HG03378 (cell line): ENCODE data around the gene MRM2.

Source experiments
- ATAC-seq: cut with Tn5 transposase; IDR thresholded peaks from one replicate; pipeline ENCODE4 v1.9.1; 2021; ENCODE audit warnings: mild to moderate bottlenecking, moderate library complexity; ENCODE audit not compliant: unreplicated experiment

The MRM2 gene

DNA sequence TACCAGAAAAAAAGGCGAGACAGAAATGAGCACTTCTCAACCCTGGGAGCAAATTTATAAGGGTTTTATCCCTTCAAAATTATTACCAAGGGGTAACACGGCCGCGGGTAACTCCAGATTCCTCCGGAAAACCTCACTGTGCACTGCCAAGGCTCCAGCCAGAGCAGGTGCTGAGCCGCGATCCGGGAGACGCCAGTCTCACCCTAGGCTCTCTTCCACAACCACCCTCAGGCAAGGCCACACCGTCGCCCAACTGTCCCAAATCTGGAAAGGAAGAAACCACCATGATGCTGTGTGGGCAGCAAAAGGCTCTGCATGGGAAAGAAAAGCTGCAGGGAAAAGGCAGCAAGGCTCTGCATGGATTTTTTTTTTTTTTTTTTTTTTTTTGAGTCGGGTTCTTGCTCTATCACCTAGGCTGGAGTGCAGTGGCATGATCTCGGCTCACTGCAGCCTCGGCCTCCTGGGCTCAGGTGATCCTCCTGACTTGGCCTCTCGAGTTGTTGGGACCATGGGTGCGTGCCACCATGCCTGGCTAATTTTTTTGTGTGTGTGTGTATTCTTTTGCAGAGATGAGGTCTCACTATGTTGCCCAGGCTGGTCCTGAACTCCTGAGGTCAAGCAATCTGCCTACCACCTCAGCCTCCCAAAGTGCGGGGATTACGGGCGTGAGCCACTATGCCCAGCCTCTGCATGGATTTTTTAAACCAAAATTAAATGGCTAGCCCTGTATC is 48.3 kb downstream of the MRM2 start:
- no peak for ATAC-seq

DNA sequence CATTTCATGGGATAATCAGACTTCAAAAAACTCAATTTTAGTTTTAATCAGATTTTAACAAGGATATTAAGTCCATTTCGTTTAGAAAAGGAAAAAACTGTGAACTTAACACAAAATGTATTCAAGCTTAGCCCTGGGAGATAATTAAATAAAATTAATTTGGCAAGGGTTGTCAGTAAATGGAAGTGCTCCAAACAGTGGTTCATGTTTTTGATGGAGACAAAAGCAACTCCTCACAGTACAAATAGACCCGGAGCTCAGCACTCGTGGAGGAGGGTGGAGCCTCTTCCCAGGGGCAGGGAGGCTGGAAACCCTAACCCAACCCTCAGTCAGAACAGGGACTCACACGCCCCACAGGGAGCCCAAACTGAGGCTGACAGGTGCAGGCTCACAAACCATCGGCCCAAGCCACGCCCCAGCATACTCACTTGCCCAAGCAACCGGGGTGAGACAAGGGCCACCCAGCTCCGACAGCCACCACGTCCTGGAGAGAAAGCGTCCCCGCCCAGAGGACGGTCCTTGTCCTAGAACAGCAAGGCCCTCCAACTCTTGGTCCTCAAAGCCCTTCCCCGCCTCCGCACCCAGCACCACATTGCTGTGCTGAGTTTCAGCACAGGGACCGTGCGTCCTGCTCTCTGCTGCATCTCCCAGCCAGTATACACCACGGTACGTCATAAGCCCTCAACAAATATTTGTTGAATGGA is 49.0 kb downstream of the MRM2 start:
- no peak for ATAC-seq

DNA sequence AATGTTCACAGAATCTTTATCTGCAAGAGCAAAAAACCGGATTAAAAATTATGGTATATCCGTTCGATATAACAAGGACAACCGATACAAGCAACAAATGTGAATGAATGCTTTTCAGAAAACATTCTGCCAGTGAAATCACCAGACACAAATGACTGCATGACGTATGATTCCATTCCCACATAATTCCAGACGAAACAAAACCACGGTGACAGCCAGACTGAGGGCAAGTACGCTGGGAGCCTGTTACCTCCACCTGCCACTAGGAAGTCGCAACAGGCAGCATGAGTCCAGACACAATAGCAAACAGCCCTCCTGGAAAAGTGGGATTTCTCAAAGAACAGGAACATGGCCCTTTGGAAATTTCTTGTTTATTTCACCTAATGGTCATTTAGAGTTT is 51.0 kb downstream of the MRM2 start:
- ATAC-seq, result no peak

DNA sequence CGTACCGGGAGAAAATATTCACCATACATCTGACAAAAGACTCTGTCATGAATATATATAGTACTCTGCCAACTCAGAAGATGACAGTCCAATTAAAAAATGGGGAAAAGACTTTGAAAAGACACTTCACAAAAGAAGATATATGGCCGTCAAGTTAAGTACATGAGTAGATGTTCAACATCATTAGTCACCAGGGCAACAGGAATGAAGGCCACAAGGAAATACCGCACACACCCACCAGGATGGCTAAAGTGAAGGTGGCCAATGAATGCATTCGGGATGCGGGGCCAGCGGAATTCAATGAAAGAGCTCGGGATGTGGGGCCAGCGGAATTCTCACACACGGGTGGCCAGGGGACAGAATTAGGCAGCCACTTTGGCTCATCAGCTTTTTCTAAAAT is 51.5 kb downstream of the MRM2 start:
- ATAC-seq, result no peak

DNA sequence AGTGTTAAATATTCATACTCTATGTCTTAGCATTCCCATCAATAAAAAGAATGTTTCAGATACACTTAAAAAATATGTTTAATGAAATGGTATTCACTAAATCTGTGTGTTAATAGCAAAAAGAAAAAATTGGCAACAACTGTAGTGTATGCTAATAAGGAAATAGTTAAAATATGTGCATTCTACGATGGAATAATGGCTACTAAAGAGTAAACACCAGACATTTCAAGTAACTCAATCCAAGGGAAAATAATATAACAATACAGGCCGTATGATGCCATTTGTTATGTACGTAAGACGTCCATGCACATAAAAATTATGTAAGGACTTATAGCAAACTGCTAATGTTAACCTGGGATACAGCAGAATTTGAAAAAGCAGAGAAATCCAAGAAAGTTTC is 55.8 kb downstream of the MRM2 start:
- ATAC-seq, result no peak

DNA sequence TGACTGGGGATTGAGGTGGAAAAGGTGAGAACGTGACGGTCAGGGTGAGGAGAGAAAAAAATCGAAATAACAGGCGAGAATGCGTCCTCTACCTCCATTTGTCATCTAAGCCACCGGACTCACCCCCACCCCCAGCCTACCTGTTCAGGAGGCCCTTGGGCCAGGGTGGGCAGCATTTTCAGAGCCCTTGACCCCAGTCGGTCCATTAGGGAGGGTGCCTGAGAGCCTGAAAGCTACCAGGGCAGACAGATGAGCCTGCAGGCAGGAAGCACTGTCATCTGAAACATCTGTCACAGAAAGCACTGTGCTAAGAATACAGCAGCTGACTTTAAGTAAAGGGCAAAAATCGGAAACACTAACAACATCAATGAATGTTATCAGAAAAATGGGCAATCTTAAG is 56.3 kb downstream of the MRM2 start:
- no peak for ATAC-seq
